HEK293 (cell line): ENCODE results near the gene TRAP1.

Experiments
- CTCF ChIA-PET: fragments of 350-600 bp; formaldehyde crosslinking; extraction: SDS; loops from one replicate; lab custom pipeline; 2021; ENCODE audit warnings: antibody characterized with exemption; lab: Yijun Ruan, JAX
- POLR2A ChIA-PET: fragments of 300-600 bp; formaldehyde crosslinking; extraction: SDS; loops from one replicate; lab custom pipeline; 2020; ENCODE audit warnings: antibody characterized with exemption, inconsistent platforms; lab: Yijun Ruan, JAX
- H3K27ac ChIP-seq: fragments of 200-500 bp; sonication (Bioruptor generic); 2 replicates; pipeline ENCODE4 v1.5.1; 2014; ENCODE audit warnings: low read depth, low read length, control low read depth, inconsistent platforms; ENCODE audit errors: extremely low read depth
- H3K36me3 ChIP-seq, 2 experiments: fragments of 200-500 bp in 1 of 2; sonication (Bioruptor generic) in 1 of 2; 1 replicate in 1 of 2; 2 replicates in 1 of 2; pipeline ENCODE4 v1.5.1; 2014 to 2017; ENCODE audit warnings: inconsistent platforms in 2 of 2, low read length in 2 of 2; ENCODE audit not compliant: control insufficient read depth in 2 of 2, insufficient read depth in 1 of 2
- H3K4me1 ChIP-seq: fragments of 200-500 bp; sonication (Bioruptor generic); 2 replicates; pipeline ENCODE4 v1.5.1; 2014; ENCODE audit warnings: mild to moderate bottlenecking, low read length, inconsistent platforms; ENCODE audit not compliant: control insufficient read depth, insufficient read depth
- H3K4me3 ChIP-seq: 2 replicates; pipeline ENCODE4 v1.5.1; 2011; ENCODE audit warnings: low read depth, mild to moderate bottlenecking, control low read depth, low read length, moderate library complexity
- H3K9me3 ChIP-seq: fragments of 200-500 bp; sonication (Bioruptor generic); 2 replicates; pipeline ENCODE4 v1.5.1; 2014; ENCODE audit warnings: low read depth, low read length, inconsistent platforms; ENCODE audit not compliant: control insufficient read depth, insufficient read depth
- BCL11B ChIP-seq: fragments of 450-650 bp; formaldehyde crosslinking; IDR thresholded peaks from 2 replicates; pipeline ENCODE4 v1.5.1; 2016; ENCODE audit warnings: low read depth, missing biosample characterization, missing genetic modification characterization
- EGR2 ChIP-seq: fragments of 450-650 bp; formaldehyde crosslinking; IDR thresholded peaks from 2 replicates; pipeline ENCODE4 v1.5.1; 2016; ENCODE audit warnings: low read depth, missing biosample characterization, missing genetic modification characterization
- KLF7 ChIP-seq: fragments of 450-650 bp; formaldehyde crosslinking; IDR thresholded peaks from 2 replicates; pipeline ENCODE4 v1.5.1; 2016; ENCODE audit warnings: missing biosample characterization, missing genetic modification characterization, borderline replicate concordance
- ZFHX2 ChIP-seq: fragments of 450-650 bp; formaldehyde crosslinking; conservative IDR thresholded peaks from 2 replicates; pipeline ENCODE4 v1.5.1; 2016; ENCODE audit warnings: missing biosample characterization, missing genetic modification characterization
- ZIC2 ChIP-seq: fragments of 450-650 bp; formaldehyde crosslinking; IDR thresholded peaks from 2 replicates; pipeline ENCODE4 v1.5.1; 2016; ENCODE audit warnings: missing biosample characterization, missing genetic modification characterization
- ZNF23 ChIP-seq: fragments of 450-650 bp; formaldehyde crosslinking; IDR thresholded peaks from 2 replicates; pipeline ENCODE4 v1.5.1; 2016; ENCODE audit warnings: missing biosample characterization, missing genetic modification characterization, borderline replicate concordance
- ZNF248 ChIP-seq: fragments of 450-650 bp; formaldehyde crosslinking; IDR thresholded peaks from 2 replicates; pipeline ENCODE4 v1.5.1; 2017; ENCODE audit warnings: missing biosample characterization, missing genetic modification characterization
- ZNF571 ChIP-seq: fragments of 450-650 bp; formaldehyde crosslinking; IDR thresholded peaks from 2 replicates; pipeline ENCODE4 v1.5.0; 2017; ENCODE audit warnings: missing biosample characterization, missing genetic modification characterization
- ZNF600 ChIP-seq: fragments of 450-650 bp; formaldehyde crosslinking; IDR thresholded peaks from 2 replicates; pipeline ENCODE4 v1.5.1; 2016; ENCODE audit warnings: missing biosample characterization, missing genetic modification characterization
- ZNF621 ChIP-seq: fragments of 450-650 bp; formaldehyde crosslinking; IDR thresholded peaks from 2 replicates; pipeline ENCODE4 v1.5.1; 2017; ENCODE audit warnings: missing biosample characterization, missing genetic modification characterization
- TF ChIP-seq, protein P1 (sequence below): fragments of 450-650 bp; formaldehyde crosslinking; IDR thresholded peaks from 2 replicates; pipeline ENCODE4 v1.5.1; 2016; ENCODE audit warnings: missing biosample characterization, missing genetic modification characterization
- TF ChIP-seq, protein P2 (sequence below): fragments of 450-650 bp; formaldehyde crosslinking; IDR thresholded peaks from 2 replicates; pipeline ENCODE4 v1.5.1; 2017; ENCODE audit warnings: missing biosample characterization, missing genetic modification characterization
- TF ChIP-seq, protein P3 (sequence below): fragments of 450-650 bp; formaldehyde crosslinking; IDR thresholded peaks from 2 replicates; pipeline ENCODE4 v1.5.1; 2016; ENCODE audit warnings: missing biosample characterization, missing genetic modification characterization

TRAP1 gene

DNA sequence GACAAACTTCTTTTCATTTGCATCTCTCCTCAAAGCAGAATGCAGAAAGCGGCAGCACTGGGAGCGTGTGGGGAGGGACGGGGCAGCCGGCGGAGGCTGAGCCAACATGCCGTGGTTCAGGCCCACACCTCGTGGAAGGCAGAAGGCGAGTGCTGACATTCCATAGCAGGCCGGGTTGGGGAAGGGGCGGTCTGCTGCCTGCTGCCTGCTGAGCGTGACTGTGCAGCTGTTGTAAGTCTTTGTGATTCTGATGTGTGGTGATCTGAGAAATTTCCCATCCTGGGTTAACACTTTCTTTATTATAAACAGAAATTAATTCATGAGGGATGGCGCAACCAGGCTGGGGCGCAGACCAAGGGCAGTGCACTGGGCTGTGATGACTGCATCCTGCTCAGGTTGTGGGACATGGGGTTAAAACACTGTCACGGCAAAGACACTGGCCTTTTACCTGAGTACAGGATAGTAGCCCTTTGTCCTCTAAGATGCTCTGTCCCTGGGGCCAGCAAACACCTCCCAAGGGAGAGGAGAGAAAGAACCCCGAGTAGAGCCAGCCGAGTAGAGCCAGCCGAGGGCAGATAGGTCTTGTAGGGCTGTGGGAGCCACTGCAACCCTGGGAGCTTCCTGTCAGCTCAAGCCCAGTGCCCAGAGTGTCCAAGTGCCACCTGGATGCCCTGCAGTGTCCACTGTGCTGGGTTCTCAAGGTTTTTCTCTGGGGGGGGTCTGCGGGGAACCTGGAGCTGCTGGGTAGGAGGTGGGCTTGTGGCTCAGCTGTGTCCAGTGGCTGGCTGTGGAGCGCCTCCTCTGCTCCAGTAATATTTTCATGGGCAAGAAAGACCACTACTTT, 71.6 kb downstream of the TRAP1 start:
- Histone ChIP-seq H3K27ac (no peak overlapping the region; the same call in 1 of the 2 replicates), H3K9me3 (no peaks in the 10 kb centered on the region), H3K4me3 (no peak overlapping the region)

DNA sequence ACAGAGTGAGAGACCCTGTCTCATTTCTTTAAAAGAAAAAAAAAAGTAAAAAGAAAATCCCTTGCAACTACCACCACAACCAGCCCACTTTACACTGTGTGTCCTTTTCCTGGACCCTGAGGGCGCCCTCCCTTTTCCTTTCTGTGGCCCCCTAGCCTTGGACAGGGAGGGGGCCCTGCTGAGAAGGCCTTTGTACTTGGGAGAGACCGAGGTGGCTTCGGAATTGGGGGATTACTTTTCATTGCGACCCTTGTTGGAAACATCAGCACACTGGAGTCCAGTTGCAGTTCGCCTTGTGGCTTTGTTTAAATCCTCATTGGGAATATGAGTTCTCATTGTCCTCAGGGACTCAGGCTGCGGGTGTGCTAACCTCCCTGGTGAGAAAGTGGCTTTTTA, 72.2 kb downstream of the TRAP1 start:
- TF ChIP-seq KLF7 (tag by site-specific recombination): no peak
- ChIA-PET CTCF (interaction anchor here (0.6 kb wide), 1 partner anchor 711 kb away, joined by 3 read pairs; no protein-coding TSS in a partner anchor), POLR2A (no interaction called here)
- Histone ChIP-seq H3K4me1 (peaks cover 13% of the 10 kb centered on the region), H3K9me3 (no peaks in the 10 kb centered on the region), H3K27ac (no peak overlapping the region), H3K36me3 (peaks cover 0 to 10% of the 10 kb centered on the region in 2 experiments; a peak in 2 of 3 replicates), H3K4me3 (no peak overlapping the region)

More for the DNA sequence above, 71.6 kb downstream of the TRAP1 start:
- CTCF ChIA-PET: interaction anchor here (1.2 kb wide), 2 partner anchors 8 to 119 kb away, joined by 3 to 6 read pairs; no protein-coding TSS in a partner anchor
- POLR2A ChIA-PET: interaction anchor here (0.5 kb wide), 1 partner anchor 19 kb away, joined by 4 read pairs; no protein-coding TSS in a partner anchor
- peaks cover 0 to 9% of the 10 kb centered on the region in 2 experiments; a peak in 2 of 3 replicates for H3K36me3 ChIP-seq
- TF ChIP-seq ZNF23 (no peak), ZIC2 (0 out of 2 replicates have a peak, but pooled peaks have one; percentile 12), ZNF600 (tag by site-specific recombination) (peak; percentile 85), ZNF621 (tag by site-specific recombination) (no peak)
- TF ChIP-seq, protein P1, sequence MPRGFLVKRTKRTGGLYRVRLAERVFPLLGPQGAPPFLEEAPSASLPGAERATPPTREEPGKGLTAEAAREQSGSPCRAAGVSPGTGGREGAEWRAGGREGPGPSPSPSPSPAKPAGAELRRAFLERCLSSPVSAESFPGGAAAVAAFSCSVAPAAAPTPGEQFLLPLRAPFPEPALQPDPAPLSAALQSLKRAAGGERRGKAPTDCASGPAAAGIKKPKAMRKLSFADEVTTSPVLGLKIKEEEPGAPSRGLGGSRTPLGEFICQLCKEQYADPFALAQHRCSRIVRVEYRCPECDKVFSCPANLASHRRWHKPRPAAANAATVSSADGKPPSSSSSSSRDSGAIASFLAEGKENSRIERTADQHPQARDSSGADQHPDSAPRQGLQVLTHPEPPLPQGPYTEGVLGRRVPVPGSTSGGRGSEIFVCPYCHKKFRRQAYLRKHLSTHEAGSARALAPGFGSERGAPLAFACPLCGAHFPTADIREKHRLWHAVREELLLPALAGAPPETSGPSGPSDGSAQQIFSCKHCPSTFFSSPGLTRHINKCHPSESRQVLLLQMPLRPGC (tag by site-specific recombination): 0 out of 2 replicates have a peak, but pooled peaks have one; percentile 12
- peaks cover 13% of the 10 kb centered on the region for H3K4me1 ChIP-seq

DNA sequence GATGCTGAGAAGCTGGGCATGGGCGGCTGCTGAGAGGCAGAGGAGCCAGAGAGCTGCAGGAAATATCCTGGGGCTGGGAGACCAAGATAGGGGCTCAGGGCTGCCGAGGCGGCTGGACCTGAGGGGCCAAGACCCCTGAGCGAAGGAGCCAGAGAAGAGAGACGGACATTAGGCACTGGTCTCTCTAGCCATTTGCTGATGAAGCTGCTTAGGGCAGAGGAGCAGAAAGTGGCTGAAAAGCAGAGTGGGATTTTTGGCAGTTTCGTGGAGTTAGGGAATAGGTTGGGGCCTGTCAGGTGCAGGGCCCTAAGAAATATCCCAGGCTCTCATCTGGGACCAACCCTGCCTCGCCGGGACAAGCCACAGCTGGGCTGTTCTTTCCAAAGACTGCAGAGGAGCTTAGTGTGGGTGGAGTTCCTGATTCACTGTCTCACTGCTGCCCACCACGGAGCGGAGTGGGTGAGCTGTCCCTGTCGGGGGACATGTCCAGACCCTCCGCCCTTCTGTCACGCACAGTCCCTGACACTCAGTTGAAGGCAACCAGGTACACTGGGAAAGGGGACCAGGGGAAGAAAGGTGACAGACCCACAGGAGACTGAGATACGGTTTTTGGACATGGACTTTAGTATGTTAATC, 74.1 kb downstream of the TRAP1 start:
- POLR2A ChIA-PET: interaction anchor here (1.4 kb wide), 1 partner anchor 186 kb away, joined by 3 read pairs; no protein-coding TSS in a partner anchor
- H3K27ac ChIP-seq: no peak overlapping the region
- H3K4me1 ChIP-seq: peaks cover 13% of the 10 kb centered on the region
- no peaks in the 10 kb centered on the region for H3K9me3 ChIP-seq
- H3K36me3 ChIP-seq: peaks cover 0 to 10% of the 10 kb centered on the region in 2 experiments; a peak in 2 of 3 replicates
- H3K4me3 ChIP-seq: no peak overlapping the region
- TF ChIP-seq, protein P2, sequence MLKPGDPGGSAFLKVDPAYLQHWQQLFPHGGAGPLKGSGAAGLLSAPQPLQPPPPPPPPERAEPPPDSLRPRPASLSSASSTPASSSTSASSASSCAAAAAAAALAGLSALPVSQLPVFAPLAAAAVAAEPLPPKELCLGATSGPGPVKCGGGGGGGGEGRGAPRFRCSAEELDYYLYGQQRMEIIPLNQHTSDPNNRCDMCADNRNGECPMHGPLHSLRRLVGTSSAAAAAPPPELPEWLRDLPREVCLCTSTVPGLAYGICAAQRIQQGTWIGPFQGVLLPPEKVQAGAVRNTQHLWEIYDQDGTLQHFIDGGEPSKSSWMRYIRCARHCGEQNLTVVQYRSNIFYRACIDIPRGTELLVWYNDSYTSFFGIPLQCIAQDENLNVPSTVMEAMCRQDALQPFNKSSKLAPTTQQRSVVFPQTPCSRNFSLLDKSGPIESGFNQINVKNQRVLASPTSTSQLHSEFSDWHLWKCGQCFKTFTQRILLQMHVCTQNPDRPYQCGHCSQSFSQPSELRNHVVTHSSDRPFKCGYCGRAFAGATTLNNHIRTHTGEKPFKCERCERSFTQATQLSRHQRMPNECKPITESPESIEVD: no peak
- TF ChIP-seq ZFHX2: peak; percentile 50; the same call in 1 of the 2 replicates
- TF ChIP-seq ZNF248 (tag by site-specific recombination): no peak
- TF ChIP-seq ZNF571: no peak
- TF ChIP-seq, protein P3, sequence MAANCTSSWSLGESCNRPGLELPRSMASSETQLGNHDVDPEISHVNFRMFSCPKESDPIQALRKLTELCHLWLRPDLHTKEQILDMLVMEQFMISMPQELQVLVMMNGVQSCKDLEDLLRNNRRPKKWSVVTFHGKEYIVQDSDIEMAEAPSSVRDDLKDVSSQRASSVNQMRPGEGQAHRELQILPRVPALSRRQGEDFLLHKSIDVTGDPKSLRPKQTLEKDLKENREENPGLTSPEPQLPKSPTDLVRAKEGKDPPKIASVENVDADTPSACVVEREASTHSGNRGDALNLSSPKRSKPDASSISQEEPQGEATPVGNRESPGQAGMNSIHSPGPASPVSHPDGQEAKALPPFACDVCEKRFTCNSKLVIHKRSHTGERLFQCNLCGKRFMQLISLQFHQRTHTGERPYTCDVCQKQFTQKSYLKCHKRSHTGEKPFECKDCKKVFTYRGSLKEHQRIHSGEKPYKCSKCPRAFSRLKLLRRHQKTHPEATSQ: no peak
- peak; percentile 17; the same call in 1 of the 2 replicates for TF ChIP-seq EGR2 (tag by site-specific recombination)
- TF ChIP-seq BCL11B (tag by site-specific recombination): no peak
- TF ChIP-seq, all 188 proteins: peak for 2
- CTCF ChIA-PET: interaction anchor here (1.0 kb wide), 1 partner anchor 17 kb away, joined by 6 read pairs; no protein-coding TSS in a partner anchor
